NCI-H460 (cell line): ENCODE results near the gene PPP3CA. TPM values are rescaled to one million over a fixed set of nuclear protein-coding genes. Genes with fewer than 3 reads are reported as not detected.
"Not testable (repeated sequence)": the region's sequence is repeated elsewhere in the genome, so short reads cannot be mapped to it uniquely, and the experiment has no call there.

Experiments
- DNase-seq: peaks from one replicate; pipeline ENCODE4 v3.0.0-alpha.2; 2016; ENCODE audit warnings: low read depth; ENCODE audit errors: extremely low read depth
- total RNA-seq: library from RNA; depleted of rRNA; stranded (reverse); fragments of >200 nt; shearing (Covaris generic); gene quantifications from 2 replicates; pipeline ENCODE4 v1.2.3, GENCODE V29; 2014

Gene PPP3CA
- total RNA-seq, 1 experiment from 2014 or later = 16.5 TPM

- no peak for DNase-seq
These were observed 88.4 kb downstream of the PPP3CA start for GRCh38 chr4:101258883-101259282.

- no peak for DNase-seq
These were observed 91.1 kb downstream of the PPP3CA start for GRCh38 chr4:101256222-101256621.

- DNase-seq = no peak
These were observed 92.5 kb downstream of the PPP3CA start for GRCh38 chr4:101254776-101255175.

- no peak for DNase-seq
These were observed 94.2 kb downstream of the PPP3CA start for GRCh38 chr4:101253121-101253520.

- DNase-seq = no peak
These were observed 94.6 kb downstream of the PPP3CA start for GRCh38 chr4:101252721-101253120.

GRCh38 chr4:101251261-101251660, 96.1 kb downstream of the PPP3CA start:
- no peak for DNase-seq

GRCh38 chr4:101244349-101244748, 103.0 kb downstream of the PPP3CA start:
- no peak for DNase-seq

- DNase-seq = no peak
These were observed 104.9 kb downstream of the PPP3CA start for GRCh38 chr4:101242441-101242840.

GRCh38 chr4:101240099-101240498, 107.2 kb downstream of the PPP3CA start:
- no peak for DNase-seq

GRCh38 chr4:101239665-101240064, 107.7 kb downstream of the PPP3CA start:
- DNase-seq = peak; percentile 35

- DNase-seq = peak; percentile 22
These were observed 108.6 kb downstream of the PPP3CA start for GRCh38 chr4:101238706-101239105.

GRCh38 chr4:101237773-101238172, 109.6 kb downstream of the PPP3CA start:
- DNase-seq = no peak

- no peak for DNase-seq
These were observed 111.2 kb downstream of the PPP3CA start for GRCh38 chr4:101236097-101236496.

GRCh38 chr4:101234141-101234540, 113.2 kb downstream of the PPP3CA start:
- not testable (repeated sequence) for DNase-seq

GRCh38 chr4:101232074-101232776, 115.1 kb downstream of the PPP3CA start:
- DNase-seq = peak; percentile 43

- peak; percentile 46 for DNase-seq
These were observed 116.4 kb downstream of the PPP3CA start for GRCh38 chr4:101230801-101231426.

- DNase-seq = no peak
These were observed 118.2 kb downstream of the PPP3CA start for GRCh38 chr4:101229116-101229515.

GRCh38 chr4:101227715-101228114, 119.6 kb downstream of the PPP3CA start:
- DNase-seq = no peak

- DNase-seq = no peak
These were observed 122.7 kb downstream of the PPP3CA start for GRCh38 chr4:101224358-101225218.

GRCh38 chr4:101222156-101222845, 125.0 kb downstream of the PPP3CA start:
- no peak for DNase-seq

- no peak for DNase-seq
These were observed 126.0 kb downstream of the PPP3CA start for GRCh38 chr4:101221294-101221693.
